Activated B cell treated with CpG ODN at 0.5 μM for 24 hours (primary cell): Measurements from ENCODE around the gene CASKIN1. TPM values are rescaled to one million over a fixed set of nuclear protein-coding genes. Genes with fewer than 3 reads are reported as not detected.

ENCODE experiments used
- ATAC-seq: fragments of 200-7000 bp; cut with Tn5 transposase; one replicate; pipeline ENCODE4 v1.10.0; 2021; ENCODE audit warnings: low read depth, mild to moderate bottlenecking, moderate library complexity
- CTCF ChIA-PET: fragments of 350-600 bp; sonication (Branson Sonifier 250); formaldehyde crosslinking; loops from one replicate; lab custom pipeline; 2021; ENCODE audit warnings: antibody characterized with exemption; lab: Charles Lee
- POLR2A ChIA-PET: fragments of 350-600 bp; sonication (Branson Sonifier 250); formaldehyde crosslinking; loops from one replicate; lab custom pipeline; 2021; ENCODE audit warnings: antibody characterized with exemption; lab: Charles Lee
- DNase-seq: peaks from one replicate; pipeline ENCODE4 v3.0.0; 2022
- H3K27ac Mint-ChIP-seq: one replicate; pipeline ENCODE4 v1.8.0; 2020; ENCODE audit warnings: mixed read lengths
- H3K27me3 Mint-ChIP-seq: one replicate; pipeline ENCODE4 v1.8.0; 2021; ENCODE audit warnings: mixed read lengths
- H3K36me3 Mint-ChIP-seq: one replicate; pipeline ENCODE4 v1.8.0; 2021; ENCODE audit warnings: low read depth, mixed read lengths
- H3K4me1 Mint-ChIP-seq: one replicate; pipeline ENCODE4 v1.8.0; 2021; ENCODE audit warnings: mixed read lengths
- H3K4me3 Mint-ChIP-seq: one replicate; pipeline ENCODE4 v1.8.0; 2020; ENCODE audit warnings: mild to moderate bottlenecking, mixed read lengths
- H3K9me3 Mint-ChIP-seq: one replicate; pipeline ENCODE4 v1.8.0; 2020; ENCODE audit warnings: mixed read lengths
- intact Hi-C: fragments of 100-400 bp; cut with micrococcal nuclease; formaldehyde crosslinking; loops from one replicate; pipeline ENCODE4 v1.15.1; 2024
- total RNA-seq: library from RNA; stranded (reverse); gene quantifications from 2 replicates; pipeline ENCODE4 v1.2.3, GENCODE V29; 2022
- TF ChIP-seq, protein P1 (sequence below): fragments of 200-600 bp; IDR thresholded peaks from one replicate; pipeline ENCODE4 v1.8.0; 2022; ENCODE audit warnings: antibody characterized with exemption, mild to moderate bottlenecking

CASKIN1 gene
- total RNA-seq, 1 donor from 2014 or later = not detected

DNA sequence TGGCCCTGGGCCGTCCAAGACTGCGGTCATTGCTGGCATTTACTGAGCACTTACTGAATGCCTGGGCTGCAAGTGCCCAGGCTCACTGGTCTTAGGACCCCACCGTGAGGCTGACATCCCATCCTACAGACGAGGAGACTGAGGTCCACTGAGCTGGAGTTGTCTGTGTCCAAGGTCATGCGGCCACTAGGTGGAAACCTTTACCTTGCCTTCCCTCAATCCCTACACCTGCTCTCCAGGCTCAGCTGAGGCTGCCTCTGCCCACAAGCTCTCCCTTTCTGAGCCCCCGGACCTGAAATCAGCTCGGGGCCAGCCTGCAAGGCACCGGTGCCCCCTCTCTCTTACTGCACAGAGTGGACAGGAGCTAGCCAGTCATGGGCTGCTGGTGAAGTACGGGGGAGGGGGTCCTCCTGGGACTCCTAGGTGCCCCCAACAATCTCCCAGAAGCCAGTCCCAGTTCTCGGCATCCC, 1.5 kb downstream of the CASKIN1 start:
- ChIA-PET CTCF (interaction anchor here (0.6 to 2.1 kb wide), 8 partner anchors 20 to 308 kb away, joined by 3 to 34 read pairs (median 3); partner anchors contain the start of genes ECI1 and PGP), POLR2A (interaction anchor here (0.6 to 5.3 kb wide), 6 partner anchors 20 to 306 kb away, joined by 3 to 26 read pairs (median 4); partner anchors contain the start of genes ECI1, RPS2 and TRAF7)
- intact Hi-C loops = loop anchor here (1.0 kb wide), 4 partner anchors 56 to 306 kb away; partner anchors contain the start of genes ABCA3 and ECI1
- DNase-seq (no peak), ATAC-seq (peak; percentile 76)
- TF ChIP-seq, protein P1, sequence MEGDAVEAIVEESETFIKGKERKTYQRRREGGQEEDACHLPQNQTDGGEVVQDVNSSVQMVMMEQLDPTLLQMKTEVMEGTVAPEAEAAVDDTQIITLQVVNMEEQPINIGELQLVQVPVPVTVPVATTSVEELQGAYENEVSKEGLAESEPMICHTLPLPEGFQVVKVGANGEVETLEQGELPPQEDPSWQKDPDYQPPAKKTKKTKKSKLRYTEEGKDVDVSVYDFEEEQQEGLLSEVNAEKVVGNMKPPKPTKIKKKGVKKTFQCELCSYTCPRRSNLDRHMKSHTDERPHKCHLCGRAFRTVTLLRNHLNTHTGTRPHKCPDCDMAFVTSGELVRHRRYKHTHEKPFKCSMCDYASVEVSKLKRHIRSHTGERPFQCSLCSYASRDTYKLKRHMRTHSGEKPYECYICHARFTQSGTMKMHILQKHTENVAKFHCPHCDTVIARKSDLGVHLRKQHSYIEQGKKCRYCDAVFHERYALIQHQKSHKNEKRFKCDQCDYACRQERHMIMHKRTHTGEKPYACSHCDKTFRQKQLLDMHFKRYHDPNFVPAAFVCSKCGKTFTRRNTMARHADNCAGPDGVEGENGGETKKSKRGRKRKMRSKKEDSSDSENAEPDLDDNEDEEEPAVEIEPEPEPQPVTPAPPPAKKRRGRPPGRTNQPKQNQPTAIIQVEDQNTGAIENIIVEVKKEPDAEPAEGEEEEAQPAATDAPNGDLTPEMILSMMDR = no peak
- Mint-ChIP-seq H3K27ac (no peak overlapping the region), H3K4me3 (peak overlapping the region; percentile 56), H3K36me3 (no peaks in the 10 kb centered on the region), H3K4me1 (peaks cover 8% of the 10 kb centered on the region), H3K9me3 (no peaks in the 10 kb centered on the region), H3K27me3 (peaks cover 19% of the 10 kb centered on the region)

DNA sequence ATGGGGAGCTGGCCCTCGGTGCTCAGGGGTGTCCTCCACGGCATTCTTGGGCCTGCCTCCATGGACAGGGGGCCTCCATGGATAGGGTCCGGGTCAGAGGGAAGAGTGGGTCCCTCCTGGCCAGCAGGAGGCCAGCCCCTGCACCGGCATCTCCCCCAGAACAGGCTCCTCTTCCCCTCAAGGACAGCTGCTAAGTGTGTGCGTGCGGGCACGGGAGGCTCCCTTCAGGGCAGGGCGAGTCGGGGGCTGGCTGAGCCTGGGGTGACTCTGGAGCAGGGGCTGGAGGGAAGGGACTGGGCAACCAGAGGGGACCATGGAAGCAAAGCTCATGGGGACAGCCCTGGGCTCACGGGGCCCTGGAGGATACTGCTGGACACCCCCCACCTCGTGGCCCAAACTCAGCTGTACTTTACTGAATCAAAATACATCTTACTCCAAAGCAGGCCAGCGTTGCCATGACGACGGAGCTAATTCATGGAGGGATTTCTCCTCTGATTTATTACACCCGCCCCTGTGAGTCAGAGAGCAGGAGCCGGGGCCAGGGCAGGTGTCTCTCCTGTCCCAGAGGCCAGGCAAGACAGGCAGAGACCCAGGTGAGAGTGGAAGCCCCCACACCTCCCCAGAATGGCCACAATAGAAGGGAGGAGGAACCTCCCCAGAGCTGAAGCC, 2.1 kb downstream of the CASKIN1 start:
- DNase-seq (no peak), ATAC-seq (no peak)
- Mint-ChIP-seq H3K9me3 (no peaks in the 10 kb centered on the region), H3K4me1 (peaks cover 8% of the 10 kb centered on the region), H3K4me3 (no peak overlapping the region), H3K36me3 (no peaks in the 10 kb centered on the region), H3K27me3 (peaks cover 19% of the 10 kb centered on the region), H3K27ac (no peak overlapping the region)
- intact Hi-C loops = no loop called here
- POLR2A ChIA-PET = interaction anchor here (0.6 to 5.3 kb wide), 5 partner anchors 20 to 307 kb away, joined by 3 to 26 read pairs (median 4); partner anchors contain the start of genes ECI1 and TRAF7
- CTCF ChIA-PET = interaction anchor here (1.0 to 2.1 kb wide), 6 partner anchors 20 to 307 kb away, joined by 3 to 34 read pairs (median 8); partner anchors contain the start of genes ECI1 and PGP
- TF ChIP-seq, protein P1 = no peak

DNA sequence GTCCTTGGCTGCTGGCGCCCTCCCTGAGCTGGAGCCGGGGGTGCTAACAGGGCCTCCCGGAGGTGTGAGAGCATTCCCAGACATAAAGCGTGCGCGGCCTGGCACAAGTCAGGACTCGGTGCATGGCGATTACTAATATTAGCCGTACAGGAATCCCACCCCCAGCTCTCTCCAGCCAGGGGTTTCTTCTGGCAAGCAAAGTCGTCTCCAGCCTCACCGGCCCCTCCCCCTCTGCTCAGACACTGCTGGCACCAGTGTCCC, 5.0 kb downstream of the CASKIN1 start:
- Mint-ChIP-seq H3K4me3 (no peak overlapping the region), H3K27ac (no peak overlapping the region), H3K36me3 (no peaks in the 10 kb centered on the region), H3K9me3 (no peaks in the 10 kb centered on the region), H3K27me3 (peaks cover 9% of the 10 kb centered on the region), H3K4me1 (peaks cover 8% of the 10 kb centered on the region)
- DNase-seq = no peak
- TF ChIP-seq, protein P1 = no peak
- intact Hi-C loops = no loop called here
- ChIA-PET POLR2A (interaction anchor here (0.6 kb wide), 1 partner anchor 227 kb away, joined by 4 read pairs; no protein-coding TSS in a partner anchor), CTCF (no interaction called here)
- ATAC-seq = no peak

DNA sequence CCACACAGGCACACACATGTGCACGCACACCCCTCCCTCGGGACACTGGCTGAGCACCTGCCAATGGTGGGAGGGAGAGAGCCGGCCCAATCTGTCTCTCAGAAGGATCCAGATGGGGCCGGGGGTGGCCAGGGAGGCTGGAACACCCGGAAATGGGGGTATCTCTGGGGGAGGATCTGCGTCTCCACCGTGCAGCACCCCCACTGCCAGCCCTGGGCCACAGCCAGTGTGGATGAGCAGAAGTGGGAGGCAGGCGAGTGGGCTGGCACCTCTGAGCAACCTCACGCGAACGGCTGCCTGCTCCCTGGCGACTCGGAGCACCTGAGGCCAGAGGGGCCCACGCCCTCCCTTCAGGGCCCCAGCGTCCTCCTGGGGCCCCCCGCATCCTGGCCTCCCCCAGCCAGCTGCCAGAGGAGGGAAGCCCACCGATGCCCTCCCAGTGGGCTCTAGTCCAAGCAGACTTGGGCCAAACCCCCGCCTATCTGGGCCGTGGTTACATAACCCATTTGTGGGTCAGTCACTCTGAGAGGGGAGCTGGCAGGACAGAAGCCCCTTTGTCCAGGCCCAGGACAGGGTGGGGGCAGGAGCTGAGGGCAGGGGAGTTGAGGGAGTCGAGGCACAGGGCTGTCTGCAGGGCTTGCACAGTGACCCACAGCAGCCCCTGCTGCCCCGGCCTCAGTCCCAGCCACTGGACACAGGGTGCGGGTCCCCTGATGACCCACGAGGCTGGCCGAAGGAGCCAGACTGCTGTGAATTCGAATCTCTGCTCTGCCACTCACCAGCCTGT, 5.6 kb downstream of the CASKIN1 start:
- ChIA-PET POLR2A (interaction anchor here (0.6 kb wide), 1 partner anchor 228 kb away, joined by 4 read pairs; no protein-coding TSS in a partner anchor), CTCF (no interaction called here)
- H3K27ac Mint-ChIP-seq = no peak overlapping the region
- ATAC-seq = no peak
- H3K4me3 Mint-ChIP-seq = no peak overlapping the region
- TF ChIP-seq, protein P1 = no peak
- no peak for DNase-seq
- no peaks in the 10 kb centered on the region for H3K36me3 Mint-ChIP-seq
- no peaks in the 10 kb centered on the region for H3K9me3 Mint-ChIP-seq
- intact Hi-C loops = no loop called here
- peaks cover 9% of the 10 kb centered on the region for H3K27me3 Mint-ChIP-seq
- peaks cover 8% of the 10 kb centered on the region for H3K4me1 Mint-ChIP-seq
